Astrocyte of the cerebellum (primary cell): ENCODE measurements around the gene SLC9A8.

Experiments
- DNase-seq: peaks from one replicate; pipeline ENCODE4 v3.0.0-alpha.2; 2011; ENCODE audit warnings: low read depth
- H3K4me3 ChIP-seq: 2 replicates; pipeline ENCODE4 v1.5.1; 2011; ENCODE audit warnings: mild to moderate bottlenecking, low read depth, low read length, moderate library complexity
- in situ Hi-C: cut with HindIII; loops from 2 replicates; pipeline ENCODE4 v1.10.0; 2017; ENCODE audit warnings: low sequenced_read_pairs
- TF ChIP-seq, protein P1 (sequence below): IDR thresholded peaks from 2 replicates; pipeline ENCODE4 v1.5.1; 2012; ENCODE audit warnings: low read length, low read depth, moderate library complexity, mild to moderate bottlenecking; ENCODE audit errors: missing control alignments

The SLC9A8 gene

GRCh38 chr20:49938173-49939163, 125.8 kb downstream of the SLC9A8 start:
- H3K4me3 ChIP-seq: peak overlapping the region; percentile 6

GRCh38 chr20:49941456-49941855, 128.8 kb downstream of the SLC9A8 start:
- no peak for DNase-seq
- H3K4me3 ChIP-seq: no peak overlapping the region
- in situ Hi-C loops: no loop called here
- TF ChIP-seq, protein P1, sequence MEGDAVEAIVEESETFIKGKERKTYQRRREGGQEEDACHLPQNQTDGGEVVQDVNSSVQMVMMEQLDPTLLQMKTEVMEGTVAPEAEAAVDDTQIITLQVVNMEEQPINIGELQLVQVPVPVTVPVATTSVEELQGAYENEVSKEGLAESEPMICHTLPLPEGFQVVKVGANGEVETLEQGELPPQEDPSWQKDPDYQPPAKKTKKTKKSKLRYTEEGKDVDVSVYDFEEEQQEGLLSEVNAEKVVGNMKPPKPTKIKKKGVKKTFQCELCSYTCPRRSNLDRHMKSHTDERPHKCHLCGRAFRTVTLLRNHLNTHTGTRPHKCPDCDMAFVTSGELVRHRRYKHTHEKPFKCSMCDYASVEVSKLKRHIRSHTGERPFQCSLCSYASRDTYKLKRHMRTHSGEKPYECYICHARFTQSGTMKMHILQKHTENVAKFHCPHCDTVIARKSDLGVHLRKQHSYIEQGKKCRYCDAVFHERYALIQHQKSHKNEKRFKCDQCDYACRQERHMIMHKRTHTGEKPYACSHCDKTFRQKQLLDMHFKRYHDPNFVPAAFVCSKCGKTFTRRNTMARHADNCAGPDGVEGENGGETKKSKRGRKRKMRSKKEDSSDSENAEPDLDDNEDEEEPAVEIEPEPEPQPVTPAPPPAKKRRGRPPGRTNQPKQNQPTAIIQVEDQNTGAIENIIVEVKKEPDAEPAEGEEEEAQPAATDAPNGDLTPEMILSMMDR: no peak

More at GRCh38 chr20:49938173-49939163, 125.8 kb downstream of the SLC9A8 start:
- no peak for DNase-seq
- TF ChIP-seq, protein P1: no peak
- in situ Hi-C loops: no loop called here
